Panc1 (cell line): Measurements from ENCODE around the gene SLIT3.

Experiments used
- CTCF ChIP-seq: fragments of 450-650 bp; IDR thresholded peaks from 2 replicates; pipeline ENCODE4 v1.5.1; 2017; ENCODE audit warnings: mild to moderate bottlenecking
- REST ChIP-seq, 2 experiments: IDR thresholded peaks; 2 replicates each; pipeline ENCODE4 v1.6.1; 2011 to 2012; ENCODE audit warnings: low read depth in 2 of 2, control low read depth in 1 of 2, low read length in 1 of 2, mild to moderate bottlenecking in 1 of 2, moderate library complexity in 1 of 2; ENCODE audit not compliant: insufficient read depth in 1 of 2

- TF ChIP-seq CTCF (no peak), REST (IDR thresholded peaks at IDR 0.05; ENCODE audit: insufficient read depth in 1 of 2, low read depth in 2 of 2, low read length in 1 of 2) (no peak)
Observed at GRCh38 chr5:169273881-169274280, 27.1 kb downstream of the SLIT3 start.
